G401.6 (cell line): ENCODE results near the gene SPATA1.
"Not testable (repeated sequence)": the region's sequence is repeated elsewhere in the genome, so short reads cannot be mapped to it uniquely, and the experiment has no call there.

Experiments
- FAIRE-seq: peaks from 2 replicates; lab custom pipeline; 2012; peaks lifted over from hg19 to GRCh38; lab: Jason Lieb, UNC

Gene SPATA1

GRCh38 chr1:84506002-84506728 is at the start of gene SPATA1, which contains the start of gene GNG5:
Gene SPATA1 (plus strand): TSS chr1:84506386. CDS start chr1:84516360, 9,974 bp downstream.
Gene GNG5 (minus strand): TSS chr1:84506581. CDS start chr1:84506091, 490 bp downstream.
- peak; percentile 58 for FAIRE-seq

GRCh38 chr1:84462118-84462517 is 44.1 kb upstream of the SPATA1 start:
- FAIRE-seq: no peak

- no peak for FAIRE-seq
Observed at GRCh38 chr1:84467298-84467697, 38.9 kb upstream of the SPATA1 start.

- FAIRE-seq: no peak
Observed at GRCh38 chr1:84476225-84476624, 30.0 kb upstream of the SPATA1 start.

- FAIRE-seq: peak; percentile 71
Observed at GRCh38 chr1:84478876-84479868, 27.0 kb upstream of the SPATA1 start, which contains the start of gene RPF1. Gene RPF1 (plus strand): TSS chr1:84479266. CDS start chr1:84479282, 16 bp downstream.

GRCh38 chr1:84479998-84480397 is 26.2 kb upstream of the SPATA1 start:
- no peak for FAIRE-seq

- no peak for FAIRE-seq
Observed at GRCh38 chr1:84480650-84481049, 25.5 kb upstream of the SPATA1 start.

- no peak for FAIRE-seq
Observed at GRCh38 chr1:84481317-84481716, 24.9 kb upstream of the SPATA1 start.

GRCh38 chr1:84488107-84488506 is 18.1 kb upstream of the SPATA1 start:
- FAIRE-seq: no peak

- no peak for FAIRE-seq
Observed at GRCh38 chr1:84489766-84490165, 16.4 kb upstream of the SPATA1 start.

GRCh38 chr1:84492726-84493125 is 13.5 kb upstream of the SPATA1 start:
- no peak for FAIRE-seq

- no peak for FAIRE-seq
Observed at GRCh38 chr1:84493747-84494146, 12.4 kb upstream of the SPATA1 start.

GRCh38 chr1:84496498-84496897 is 9.7 kb upstream of the SPATA1 start:
- FAIRE-seq: no peak

- no peak for FAIRE-seq
Observed at GRCh38 chr1:84497631-84498275, 8.4 kb upstream of the SPATA1 start.

- no peak for FAIRE-seq
Observed at GRCh38 chr1:84502927-84503326, 3.3 kb upstream of the SPATA1 start.

GRCh38 chr1:84504580-84505492 is 1.4 kb upstream of the SPATA1 start:
- FAIRE-seq: no peak

- FAIRE-seq: no peak
Observed at GRCh38 chr1:84505493-84506001, 639 bp upstream of the SPATA1 start.

GRCh38 chr1:84506729-84507453 is 705 bp downstream of the SPATA1 start:
- FAIRE-seq: no peak

- FAIRE-seq: not testable (repeated sequence)
Observed at GRCh38 chr1:84507887-84508286, 1.7 kb downstream of the SPATA1 start.

GRCh38 chr1:84508510-84508909 is 2.3 kb downstream of the SPATA1 start:
- FAIRE-seq: no peak
